ENCODE measurements around the gene KDM4E.

DNA sequence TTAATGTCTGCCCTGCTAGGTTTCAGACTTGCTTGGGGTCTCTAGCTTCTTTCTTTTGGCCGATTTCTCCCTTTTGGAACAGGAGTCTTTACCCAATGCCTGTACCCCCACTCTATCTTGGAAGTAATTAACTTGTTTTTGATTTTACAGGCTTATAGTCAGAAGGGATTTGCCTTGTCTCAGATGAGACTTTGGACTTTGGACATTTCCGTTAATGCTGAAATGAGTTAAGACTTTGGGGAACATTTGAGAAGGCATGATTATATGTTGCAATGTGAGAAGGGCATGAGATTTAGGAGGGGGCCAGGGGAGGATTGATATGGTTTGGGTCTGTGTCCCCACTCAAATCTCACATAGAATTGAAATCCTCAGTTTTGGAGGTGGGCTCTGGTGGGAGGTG lies 29.3 kb downstream of the KDM4E start:
- TF ChIP-seq, protein P1, sequence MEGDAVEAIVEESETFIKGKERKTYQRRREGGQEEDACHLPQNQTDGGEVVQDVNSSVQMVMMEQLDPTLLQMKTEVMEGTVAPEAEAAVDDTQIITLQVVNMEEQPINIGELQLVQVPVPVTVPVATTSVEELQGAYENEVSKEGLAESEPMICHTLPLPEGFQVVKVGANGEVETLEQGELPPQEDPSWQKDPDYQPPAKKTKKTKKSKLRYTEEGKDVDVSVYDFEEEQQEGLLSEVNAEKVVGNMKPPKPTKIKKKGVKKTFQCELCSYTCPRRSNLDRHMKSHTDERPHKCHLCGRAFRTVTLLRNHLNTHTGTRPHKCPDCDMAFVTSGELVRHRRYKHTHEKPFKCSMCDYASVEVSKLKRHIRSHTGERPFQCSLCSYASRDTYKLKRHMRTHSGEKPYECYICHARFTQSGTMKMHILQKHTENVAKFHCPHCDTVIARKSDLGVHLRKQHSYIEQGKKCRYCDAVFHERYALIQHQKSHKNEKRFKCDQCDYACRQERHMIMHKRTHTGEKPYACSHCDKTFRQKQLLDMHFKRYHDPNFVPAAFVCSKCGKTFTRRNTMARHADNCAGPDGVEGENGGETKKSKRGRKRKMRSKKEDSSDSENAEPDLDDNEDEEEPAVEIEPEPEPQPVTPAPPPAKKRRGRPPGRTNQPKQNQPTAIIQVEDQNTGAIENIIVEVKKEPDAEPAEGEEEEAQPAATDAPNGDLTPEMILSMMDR (IDR thresholded peaks at IDR 0.05) = no peak
- TF ChIP-seq POLR2AphosphoS5 (IDR thresholded peaks at IDR 0.05) = no peak
